ENCODE data around the gene NPTN.
"Not testable (repeated sequence)": the region's sequence is repeated elsewhere in the genome, so short reads cannot be mapped to it uniquely, and the experiment has no call there.

DNA sequence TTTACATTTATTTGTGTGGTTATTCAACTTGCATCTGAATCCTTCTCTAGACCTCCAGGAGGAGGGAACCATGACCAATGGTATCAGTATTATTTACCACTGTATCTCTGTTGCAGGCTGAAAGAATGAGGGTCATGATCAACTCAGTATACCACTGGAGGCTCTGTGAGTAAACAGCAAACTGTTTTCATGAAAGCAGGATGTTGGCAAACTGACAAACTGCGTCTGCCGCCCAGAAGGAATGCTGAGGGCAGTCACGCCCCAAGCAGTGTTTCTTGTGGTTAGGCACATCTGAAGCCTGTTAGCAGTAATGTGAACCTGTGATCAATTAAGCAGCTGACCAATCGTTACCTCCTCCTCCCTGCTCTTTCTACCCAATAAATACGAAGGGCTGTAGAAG, 6.3 kb upstream of the NPTN start:
- not testable (repeated sequence) for TF ChIP-seq POLR2A (IDR thresholded peaks at IDR 0.05)
- TF ChIP-seq, protein P1, sequence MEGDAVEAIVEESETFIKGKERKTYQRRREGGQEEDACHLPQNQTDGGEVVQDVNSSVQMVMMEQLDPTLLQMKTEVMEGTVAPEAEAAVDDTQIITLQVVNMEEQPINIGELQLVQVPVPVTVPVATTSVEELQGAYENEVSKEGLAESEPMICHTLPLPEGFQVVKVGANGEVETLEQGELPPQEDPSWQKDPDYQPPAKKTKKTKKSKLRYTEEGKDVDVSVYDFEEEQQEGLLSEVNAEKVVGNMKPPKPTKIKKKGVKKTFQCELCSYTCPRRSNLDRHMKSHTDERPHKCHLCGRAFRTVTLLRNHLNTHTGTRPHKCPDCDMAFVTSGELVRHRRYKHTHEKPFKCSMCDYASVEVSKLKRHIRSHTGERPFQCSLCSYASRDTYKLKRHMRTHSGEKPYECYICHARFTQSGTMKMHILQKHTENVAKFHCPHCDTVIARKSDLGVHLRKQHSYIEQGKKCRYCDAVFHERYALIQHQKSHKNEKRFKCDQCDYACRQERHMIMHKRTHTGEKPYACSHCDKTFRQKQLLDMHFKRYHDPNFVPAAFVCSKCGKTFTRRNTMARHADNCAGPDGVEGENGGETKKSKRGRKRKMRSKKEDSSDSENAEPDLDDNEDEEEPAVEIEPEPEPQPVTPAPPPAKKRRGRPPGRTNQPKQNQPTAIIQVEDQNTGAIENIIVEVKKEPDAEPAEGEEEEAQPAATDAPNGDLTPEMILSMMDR (IDR thresholded peaks at IDR 0.05) = not testable (repeated sequence)
